AG10803 (cell line): ENCODE measurements around the gene ZRANB2.
A peak's percentile ranks its signal among the peaks of the same experiment; 100 is the strongest.

Experiments
- DNase-seq: peaks from one replicate; pipeline ENCODE4 v3.0.0; 2010; ENCODE audit warnings: low read depth
- H3K4me3 ChIP-seq: 2 replicates; pipeline ENCODE4 v1.5.1; 2011; ENCODE audit warnings: mild to moderate bottlenecking, low read length, control low read depth
- CTCF ChIP-seq: conservative IDR thresholded peaks from 2 replicates; pipeline ENCODE4 v1.5.1; 2011; ENCODE audit warnings: mild to moderate bottlenecking, low read length, control low read depth, inconsistent platforms

The ZRANB2 gene

DNA sequence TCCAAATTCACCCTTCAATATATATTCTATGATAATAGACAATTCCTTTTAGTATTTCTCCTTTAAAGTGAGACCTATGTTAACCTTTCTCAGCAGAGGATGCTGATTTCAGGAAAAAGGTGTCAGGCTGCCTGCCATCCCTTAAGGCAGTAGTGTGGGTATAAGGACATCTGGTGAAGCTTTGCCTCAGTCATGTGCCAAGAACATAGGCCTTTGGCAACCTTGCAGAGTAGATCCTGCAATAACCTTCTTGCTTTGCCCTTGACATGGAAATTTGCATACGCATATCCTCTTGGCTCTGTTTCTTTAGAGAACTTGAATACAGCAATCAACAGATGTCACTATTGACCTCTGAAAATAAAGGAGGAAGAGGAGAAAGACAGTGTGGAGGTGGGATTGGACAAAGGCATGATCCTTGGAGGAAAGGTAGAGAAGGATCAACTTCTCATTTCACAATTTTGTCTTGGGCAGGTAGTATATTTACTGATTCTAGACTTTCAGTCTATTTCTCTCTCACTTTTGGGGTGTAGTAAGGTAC lies 21.1 kb upstream of the ZRANB2 start:
- no peak overlapping the region for H3K4me3 ChIP-seq
- no peak for DNase-seq
- no peak for TF ChIP-seq CTCF

DNA sequence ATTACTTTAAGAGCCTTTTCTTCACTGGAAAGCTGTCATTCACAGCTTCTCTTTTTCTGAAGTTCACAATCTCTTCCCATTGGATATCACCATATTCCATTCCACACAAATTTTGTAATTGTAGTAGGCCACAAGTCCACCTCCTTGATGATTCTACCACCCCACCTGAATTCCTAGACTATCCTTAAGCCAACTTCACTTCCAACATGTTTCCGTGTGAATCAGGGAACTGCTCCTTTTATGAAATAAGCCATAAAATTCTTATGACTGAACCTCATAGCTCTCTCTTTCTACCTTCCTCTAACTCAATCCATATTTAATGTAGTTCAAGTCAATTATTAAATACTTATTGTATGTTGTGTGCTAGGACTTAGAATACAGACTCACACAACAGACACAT lies 16.6 kb upstream of the ZRANB2 start:
- no peak overlapping the region for H3K4me3 ChIP-seq
- DNase-seq, result no peak
- TF ChIP-seq CTCF, result no peak

GRCh38 chr1:71094913-71095312 lies 14.1 kb upstream of the ZRANB2 start:
- no peak overlapping the region for H3K4me3 ChIP-seq
- TF ChIP-seq CTCF, result no peak
- DNase-seq, result no peak

- DNase-seq, result peak; percentile 29
- H3K4me3 ChIP-seq, result no peak overlapping the region
- TF ChIP-seq CTCF, result peak; percentile 65
Observed at GRCh38 chr1:71093938-71094337, 13.1 kb upstream of the ZRANB2 start.

DNA sequence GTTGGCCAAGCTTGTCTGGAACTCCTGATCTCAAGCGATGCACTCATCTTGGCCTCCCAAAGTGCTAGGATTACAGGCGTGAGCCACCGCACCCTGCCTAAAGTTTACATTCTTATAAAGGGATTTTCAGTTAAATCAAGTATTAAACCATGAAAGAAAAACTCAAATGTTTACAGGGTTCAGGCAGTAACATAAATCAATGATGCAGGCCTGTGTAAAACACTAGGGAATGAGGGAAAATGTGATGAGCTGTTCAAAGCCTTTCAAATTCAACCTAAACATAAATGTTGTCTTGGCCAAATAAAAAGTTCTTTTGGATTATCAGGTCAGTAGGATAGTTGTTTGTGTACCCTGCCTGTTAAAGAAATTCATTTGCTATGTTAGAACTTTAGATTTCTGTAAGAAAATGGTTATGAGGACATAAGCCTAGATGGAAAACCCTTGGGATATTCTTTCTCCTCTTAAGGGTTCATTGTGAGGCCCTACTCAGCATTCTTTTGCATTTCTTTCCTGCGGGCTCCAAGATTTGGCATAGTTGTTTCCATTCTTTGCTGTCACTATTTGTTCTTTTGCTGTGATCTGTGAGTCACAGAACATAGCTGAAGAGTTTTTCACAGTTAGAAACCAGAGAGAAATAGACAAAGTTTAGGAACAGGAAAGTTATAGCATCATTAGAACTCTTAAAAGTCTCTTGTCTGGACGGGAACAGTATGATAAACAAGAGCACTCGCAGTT lies 8.9 kb upstream of the ZRANB2 start:
- no peak overlapping the region for H3K4me3 ChIP-seq
- DNase-seq, result peak; percentile 87

GRCh38 chr1:71088645-71089287 lies 7.9 kb upstream of the ZRANB2 start:
- DNase-seq, result no peak
- no peak for TF ChIP-seq CTCF
- H3K4me3 ChIP-seq, result no peak overlapping the region

More for the DNA sequence above, 8.9 kb upstream of the ZRANB2 start:
- TF ChIP-seq CTCF, result no peak

DNA sequence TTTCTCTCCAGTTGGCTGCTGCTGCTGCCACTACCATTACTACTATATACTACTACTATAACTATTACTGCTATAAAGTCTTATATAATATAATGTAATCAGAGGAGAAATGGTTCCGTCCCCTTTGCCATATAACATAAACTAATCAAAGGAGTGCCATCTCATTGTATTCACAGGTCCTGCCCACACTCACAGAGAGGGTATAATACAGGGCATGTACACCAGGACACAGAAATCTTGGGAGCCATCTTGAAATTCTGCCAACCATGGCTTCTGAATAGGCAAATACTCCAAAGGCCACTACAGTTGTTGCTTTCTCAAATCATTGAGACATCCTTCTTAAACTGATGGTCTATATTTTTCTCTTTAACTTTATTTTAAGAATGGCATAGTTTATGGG lies 6.9 kb upstream of the ZRANB2 start:
- no peak for TF ChIP-seq CTCF
- no peak overlapping the region for H3K4me3 ChIP-seq
- DNase-seq, result no peak
